GM19351 (cell line): ENCODE data around the gene DUS1L.

Source experiments
- ATAC-seq: cut with Tn5 transposase; IDR thresholded peaks from one replicate; pipeline ENCODE4 v1.9.1; 2021; ENCODE audit warnings: mild to moderate bottlenecking, moderate library complexity; ENCODE audit not compliant: unreplicated experiment

The DUS1L gene

DNA sequence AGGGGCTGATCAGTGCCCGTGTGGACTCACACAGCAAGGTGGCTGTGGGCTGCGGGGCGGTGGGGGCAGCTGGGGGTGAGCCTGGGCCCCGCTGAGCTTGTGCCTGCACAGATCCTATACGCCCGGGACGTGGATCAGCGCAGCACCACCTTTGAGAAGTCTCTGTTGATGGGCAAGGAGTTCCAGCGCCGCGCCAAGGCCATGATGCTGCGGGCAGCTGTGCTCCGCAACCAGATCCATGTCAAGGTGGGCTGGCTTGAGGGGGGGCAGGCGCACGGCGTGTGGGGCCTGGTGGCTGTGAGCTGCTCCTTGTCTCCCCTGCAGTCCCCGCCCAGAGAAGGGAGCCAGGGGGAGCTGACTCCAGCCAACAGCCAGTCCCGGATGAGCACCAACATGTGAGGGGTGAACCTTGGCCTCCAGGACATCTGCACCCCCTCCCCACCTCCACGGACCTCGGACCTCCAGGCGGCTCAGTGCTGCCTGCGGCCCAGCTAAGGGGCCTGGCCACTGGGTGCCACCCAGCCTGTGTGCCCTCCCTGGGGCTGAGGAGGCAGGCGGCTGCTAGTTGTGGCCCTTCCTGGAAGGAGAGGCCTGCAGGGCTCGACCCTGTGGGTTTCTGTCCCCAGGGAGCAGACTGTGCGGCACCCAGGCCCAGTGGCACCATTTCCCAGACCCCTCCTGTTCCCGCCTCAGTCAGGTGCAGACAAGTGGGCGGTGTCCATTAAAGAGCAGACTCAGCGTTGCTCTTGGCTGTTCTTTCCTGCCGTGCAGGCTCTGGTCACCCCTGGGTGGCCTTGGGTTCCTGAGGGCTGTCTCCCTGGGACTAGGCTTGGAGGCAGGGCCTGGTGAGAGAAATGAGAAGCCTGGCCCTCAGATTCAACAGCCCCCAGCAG is 8.6 kb downstream of the DUS1L start:
- no peak for ATAC-seq

DNA sequence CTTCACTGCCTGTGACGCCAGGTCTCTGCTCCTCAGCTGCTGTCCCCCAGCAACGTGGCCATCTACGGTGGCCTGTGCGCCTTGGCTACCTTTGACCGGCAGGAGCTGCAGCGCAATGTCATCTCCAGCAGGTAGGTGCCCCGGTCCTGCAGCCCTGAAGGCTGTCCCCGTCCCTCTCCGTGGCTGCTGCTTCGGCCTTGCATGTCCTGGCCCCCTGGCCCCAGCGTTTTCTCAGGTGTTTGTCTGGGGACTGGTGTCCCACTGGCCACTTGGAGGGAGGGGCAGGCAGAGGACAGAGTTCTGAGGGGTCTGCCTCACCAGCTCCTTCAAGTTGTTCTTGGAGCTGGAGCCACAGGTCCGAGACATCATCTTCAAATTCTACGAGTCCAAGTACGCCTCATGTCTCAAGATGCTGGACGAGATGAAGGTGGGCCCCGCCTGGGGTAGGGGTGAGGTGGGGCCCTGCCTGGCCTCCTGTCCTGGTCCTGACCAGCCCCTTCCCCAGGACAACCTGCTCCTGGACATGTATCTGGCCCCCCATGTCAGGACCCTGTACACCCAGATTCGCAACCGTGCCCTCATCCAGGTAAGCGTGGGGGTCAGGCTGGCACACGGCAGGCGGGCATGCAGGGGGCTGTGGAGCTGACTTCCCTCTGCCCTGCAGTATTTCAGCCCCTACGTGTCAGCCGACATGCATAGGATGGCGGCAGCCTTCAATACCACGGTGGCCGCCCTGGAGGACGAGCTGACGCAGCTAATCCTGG is 9.5 kb downstream of the DUS1L start:
- no peak for ATAC-seq

GRCh38 chr17:82055023-82055964 is 10.3 kb downstream of the DUS1L start:
- no peak for ATAC-seq

GRCh38 chr17:82054351-82055022 is 11.1 kb downstream of the DUS1L start:
- no peak for ATAC-seq

DNA sequence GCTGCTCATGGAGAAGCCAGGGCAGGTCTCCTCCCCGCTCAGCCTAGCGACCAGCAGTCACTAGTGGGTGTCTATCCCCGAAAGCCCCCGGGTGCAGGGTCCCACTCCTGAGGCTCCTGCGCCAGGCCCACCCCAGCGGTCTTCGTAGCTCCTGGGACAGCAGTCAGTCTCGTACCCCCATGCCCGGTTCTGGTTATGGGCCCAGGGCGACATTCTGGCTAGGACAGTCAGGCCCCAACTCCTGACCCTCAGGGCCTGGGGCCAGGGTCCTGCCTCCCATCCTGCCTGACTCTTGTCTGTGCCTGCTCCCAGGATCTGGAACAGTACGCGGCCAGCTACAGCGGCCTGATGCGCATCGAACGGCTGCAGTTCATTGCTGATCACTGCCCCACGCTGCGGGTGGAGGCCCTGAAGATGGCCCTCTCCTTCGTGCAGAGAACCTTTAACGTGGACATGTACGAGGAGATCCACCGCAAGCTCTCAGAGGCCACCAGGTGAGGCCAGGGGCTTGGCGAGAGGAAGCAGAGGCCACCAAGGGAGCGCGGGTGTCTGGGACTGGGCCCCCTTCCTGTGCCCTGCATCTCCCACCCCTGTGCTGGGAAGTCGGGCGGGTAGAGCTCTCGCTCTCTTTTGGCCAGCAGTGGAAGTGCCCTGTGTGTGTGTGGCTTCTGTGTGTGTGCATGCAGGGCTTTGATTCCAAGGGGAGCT is 11.9 kb downstream of the DUS1L start:
- ATAC-seq: no peak

DNA sequence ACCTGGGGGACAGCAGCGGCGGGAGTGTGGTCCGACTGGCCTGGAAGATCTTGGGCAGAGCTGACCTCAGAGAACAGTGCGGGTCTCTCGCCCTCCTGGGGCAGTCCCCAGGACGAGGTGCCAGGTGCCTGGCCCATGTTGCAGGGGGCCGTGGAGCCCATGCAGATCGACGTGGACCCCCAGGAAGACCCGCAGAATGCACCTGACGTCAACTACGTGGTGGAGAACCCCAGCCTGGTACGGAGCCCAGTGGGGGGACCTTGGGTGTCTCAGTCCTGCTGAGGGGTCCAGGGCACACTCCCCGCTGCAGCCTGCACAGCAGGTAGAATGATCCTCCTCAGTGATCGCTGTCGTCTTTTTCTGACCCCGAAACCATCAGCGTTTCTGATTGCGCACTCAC is 12.5 kb downstream of the DUS1L start:
- no peak for ATAC-seq

DNA sequence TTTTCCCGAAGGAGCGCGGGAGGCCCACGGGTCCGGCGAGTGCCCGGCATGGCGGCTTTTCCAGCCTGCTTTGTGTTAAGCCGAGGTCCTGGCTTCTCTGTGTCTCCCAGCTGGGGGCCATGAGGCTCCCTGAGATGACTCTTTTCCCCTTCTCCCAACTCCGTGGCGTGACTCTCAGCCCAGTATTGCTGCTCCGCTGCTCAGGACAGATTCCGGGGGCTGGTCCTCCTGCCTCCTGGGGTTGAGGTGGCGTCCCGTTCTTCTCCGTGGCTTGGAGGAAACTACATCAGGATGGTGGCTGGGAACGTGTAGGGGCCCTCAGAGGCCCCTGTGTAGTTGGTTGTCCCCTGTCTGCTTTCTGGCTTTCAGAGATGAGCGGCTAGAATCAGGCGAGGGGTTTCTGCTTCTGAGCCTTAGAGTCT is 13.0 kb downstream of the DUS1L start:
- ATAC-seq: no peak

- ATAC-seq: no peak
These were observed 13.6 kb downstream of the DUS1L start, which contains the start of the genes GPS1 and RFNG for GRCh38 chr17:82051776-82052637. GPS1 (plus strand) TSS chr17:82051898; CDS start chr17:82051932, 34 bp downstream. RFNG (minus strand) TSS chr17:82051811; CDS start chr17:82051766, 45 bp downstream.

- ATAC-seq: no peak
These were observed 14.6 kb downstream of the DUS1L start for GRCh38 chr17:82050761-82051641.

- no peak for ATAC-seq
These were observed 15.3 kb downstream of the DUS1L start for GRCh38 chr17:82050152-82050760.

- no peak for ATAC-seq
These were observed 16.1 kb downstream of the DUS1L start for GRCh38 chr17:82049521-82049971.

DNA sequence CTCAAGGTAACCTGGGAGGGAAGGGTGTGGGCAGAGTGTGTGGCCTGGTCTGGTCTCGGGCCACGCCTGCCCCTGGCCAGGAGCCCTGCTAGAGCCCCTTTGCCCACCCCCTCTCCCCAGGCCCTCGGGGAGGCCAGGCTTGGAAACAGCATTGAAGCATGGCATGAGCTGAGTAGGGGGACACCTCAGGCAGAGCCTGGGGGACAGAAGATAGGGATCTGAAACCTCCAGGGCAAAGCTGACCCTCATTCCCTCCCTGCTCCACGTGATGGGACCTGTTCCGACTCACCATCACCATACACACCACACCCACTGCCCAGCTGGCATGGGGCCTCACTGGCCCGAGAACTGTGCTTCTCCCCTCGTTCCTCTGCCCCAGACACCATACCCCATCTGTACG is 16.5 kb downstream of the DUS1L start:
- ATAC-seq: no peak

GRCh38 chr17:82048571-82048971 is 17.0 kb downstream of the DUS1L start:
- ATAC-seq: no peak

DNA sequence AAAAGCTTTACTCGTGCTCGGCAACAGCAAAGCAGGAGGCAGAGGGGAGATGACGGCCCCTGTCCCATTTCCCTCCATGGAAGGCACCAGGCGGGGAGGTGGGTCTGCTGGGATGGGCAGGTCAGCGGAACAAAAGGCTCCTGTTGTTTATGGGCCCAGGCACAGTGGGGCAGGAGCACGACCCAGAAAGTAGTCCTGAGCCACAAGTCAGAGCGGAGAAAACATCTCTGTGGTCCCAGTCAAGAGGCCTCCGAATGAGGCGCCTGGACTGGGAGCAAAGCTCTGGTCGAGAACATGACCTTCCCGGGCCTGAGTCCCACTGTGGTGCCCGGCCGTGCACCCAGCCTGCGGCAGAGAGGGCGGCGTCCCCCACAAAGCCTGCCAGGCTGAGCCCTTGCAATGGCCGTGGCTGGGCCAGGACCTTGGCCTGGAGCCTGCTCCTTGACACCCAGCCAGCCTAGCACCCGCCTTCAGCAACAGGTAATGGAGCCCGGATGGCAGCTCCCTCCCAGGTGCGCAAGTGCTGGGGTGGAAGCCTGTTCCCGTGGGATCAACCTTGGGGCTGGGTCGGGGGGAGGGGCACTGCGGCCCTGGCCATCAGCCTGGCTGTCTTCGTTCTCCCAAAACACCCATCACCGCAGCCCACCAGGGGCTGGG is 17.6 kb downstream of the DUS1L start:
- ATAC-seq: no peak

DNA sequence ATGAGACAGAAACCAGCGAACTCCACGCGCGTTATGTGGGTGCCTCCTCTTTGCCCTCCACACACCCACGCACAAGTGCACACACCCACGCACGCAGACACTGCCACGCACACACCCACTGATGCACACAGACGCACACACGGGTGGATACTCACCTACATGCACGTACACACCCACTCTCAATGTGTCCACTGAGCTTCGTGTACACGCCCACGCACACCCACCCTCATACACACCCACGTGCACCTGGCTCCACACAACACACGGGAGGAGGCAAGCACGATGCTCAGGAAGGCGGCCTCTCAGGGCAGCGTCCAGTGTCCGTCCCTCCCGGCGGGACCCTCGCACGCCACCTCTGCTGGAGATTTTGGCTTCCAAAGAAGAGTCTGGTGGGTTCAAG is 18.2 kb downstream of the DUS1L start:
- no peak for ATAC-seq

- no peak for ATAC-seq
These were observed 18.7 kb downstream of the DUS1L start for GRCh38 chr17:82046903-82047302.
